ENCODE results near the gene GPBP1. TPM values are rescaled to one million over a fixed set of nuclear protein-coding genes. Genes with fewer than 3 reads are reported as not detected.

The GPBP1 gene
- total and polyA plus RNA-seq, 8 donors: 23.4 to 54.0 (median 29.0) TPM

GRCh38 chr5:57152316-57152715, 21.5 kb upstream of the GPBP1 start:
- no peak for FAIRE-seq
- WGBS, 2 donors: 84 to 88% methylated on average over 4 of the region's 4 CpGs
- H3K4me1 ChIP-seq: no peaks in the 10 kb centered on the region

DNA sequence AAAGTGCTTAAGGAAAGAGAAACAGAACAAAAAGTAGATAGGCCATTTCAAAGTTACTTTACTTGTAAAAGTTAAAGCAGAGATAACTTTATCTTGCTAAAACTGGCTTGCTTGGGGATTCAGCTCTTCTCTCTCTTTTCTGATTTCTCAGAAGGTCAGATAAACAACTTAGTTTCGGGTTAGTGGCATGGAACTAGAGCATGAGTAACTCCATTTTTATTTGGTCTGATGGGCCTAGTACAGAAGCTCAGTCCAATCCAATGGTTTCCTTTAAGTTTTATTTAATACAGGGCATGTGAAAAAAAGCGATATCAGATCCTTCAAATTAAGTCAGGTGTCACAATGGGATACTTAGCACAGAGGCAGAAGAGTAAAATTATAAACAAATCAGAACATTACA, 18.8 kb upstream of the GPBP1 start:
- no peak for TF ChIP-seq CTCF (IDR thresholded peaks at IDR 0.05)
- DNase-seq (no peak), FAIRE-seq (no peak), ATAC-seq (no peak)
- intact Hi-C loops (cut with DNase I): no loop called here
- no peak overlapping the region for H3K27ac ChIP-seq
- H3K4me1 ChIP-seq: no peaks in the 10 kb centered on the region
- no peaks in the 10 kb centered on the region for H3K9me3 ChIP-seq
- no peaks in the 10 kb centered on the region for H3K27me3 ChIP-seq
- WGBS, 2 donors: 50 to 81% methylated on average over 2 of the region's 2 CpGs
- no peak overlapping the region for H3K4me3 ChIP-seq
- no peaks in the 10 kb centered on the region for H3K36me3 ChIP-seq

More at GRCh38 chr5:57152316-57152715, 21.5 kb upstream of the GPBP1 start:
- H3K4me3 ChIP-seq: no peak overlapping the region
- TF ChIP-seq CTCF (IDR thresholded peaks at IDR 0.05): no peak
- intact Hi-C loops (cut with DNase I): no loop called here
- DNase-seq: no peak
- ATAC-seq: no peak
- no peaks in the 10 kb centered on the region for H3K27me3 ChIP-seq
- no peak overlapping the region for H3K27ac ChIP-seq
- H3K9me3 ChIP-seq: no peaks in the 10 kb centered on the region
- no peaks in the 10 kb centered on the region for H3K36me3 ChIP-seq

DNA sequence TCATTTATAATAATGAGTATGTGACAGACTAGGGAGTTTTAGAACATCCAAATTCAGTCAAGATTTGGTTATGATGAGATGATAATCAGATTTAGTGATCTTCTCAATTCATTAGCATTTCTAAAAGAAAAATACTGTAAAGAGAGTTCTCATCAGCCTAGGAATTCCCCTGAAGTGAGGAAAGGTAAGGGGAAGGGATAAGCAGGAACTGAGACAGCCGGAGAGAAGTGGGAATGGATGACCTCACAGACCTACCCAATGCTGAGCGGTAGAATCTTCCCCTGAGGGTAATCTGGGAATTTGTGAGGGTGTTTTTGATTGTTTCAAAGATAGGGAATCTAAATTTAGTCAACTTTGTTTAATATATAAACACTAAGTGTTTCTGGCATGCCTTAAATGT, 16.7 kb upstream of the GPBP1 start:
- Histone ChIP-seq H3K9me3 (no peaks in the 10 kb centered on the region), H3K27ac (no peak overlapping the region), H3K27me3 (no peaks in the 10 kb centered on the region), H3K4me3 (no peak overlapping the region), H3K4me1 (no peaks in the 10 kb centered on the region), H3K36me3 (no peaks in the 10 kb centered on the region)
- TF ChIP-seq CTCF (IDR thresholded peaks at IDR 0.05): no peak
- no peak for ATAC-seq
- 83 to 87% methylated on average over 2 of the region's 2 CpGs for WGBS, 2 donors
- intact Hi-C loops (cut with DNase I): no loop called here
- DNase-seq: no peak
- FAIRE-seq: no peak

GRCh38 chr5:57157666-57158065, 16.2 kb upstream of the GPBP1 start:
- no peak for ATAC-seq
- no peak for FAIRE-seq
- intact Hi-C loops (cut with DNase I): no loop called here

More at GRCh38 chr5:57157666-57158065, 16.2 kb upstream of the GPBP1 start:
- Histone ChIP-seq H3K27ac (no peak overlapping the region), H3K4me3 (no peak overlapping the region), H3K9me3 (no peaks in the 10 kb centered on the region), H3K36me3 (no peaks in the 10 kb centered on the region), H3K27me3 (no peaks in the 10 kb centered on the region), H3K4me1 (no peaks in the 10 kb centered on the region)
- 93 to 96% methylated on average over 7 of the region's 7 CpGs for WGBS, 2 donors
- no peak for TF ChIP-seq CTCF (IDR thresholded peaks at IDR 0.05)
- DNase-seq: no peak

All from pancreas (tissue), 10 donors.